HG03439 (cell line): ENCODE measurements around the gene USP13.

Experiments
- ATAC-seq: cut with Tn5 transposase; IDR thresholded peaks from one replicate; pipeline ENCODE4 v1.9.1; 2021; ENCODE audit warnings: mild to moderate bottlenecking, moderate library complexity; ENCODE audit not compliant: unreplicated experiment

Gene USP13

DNA sequence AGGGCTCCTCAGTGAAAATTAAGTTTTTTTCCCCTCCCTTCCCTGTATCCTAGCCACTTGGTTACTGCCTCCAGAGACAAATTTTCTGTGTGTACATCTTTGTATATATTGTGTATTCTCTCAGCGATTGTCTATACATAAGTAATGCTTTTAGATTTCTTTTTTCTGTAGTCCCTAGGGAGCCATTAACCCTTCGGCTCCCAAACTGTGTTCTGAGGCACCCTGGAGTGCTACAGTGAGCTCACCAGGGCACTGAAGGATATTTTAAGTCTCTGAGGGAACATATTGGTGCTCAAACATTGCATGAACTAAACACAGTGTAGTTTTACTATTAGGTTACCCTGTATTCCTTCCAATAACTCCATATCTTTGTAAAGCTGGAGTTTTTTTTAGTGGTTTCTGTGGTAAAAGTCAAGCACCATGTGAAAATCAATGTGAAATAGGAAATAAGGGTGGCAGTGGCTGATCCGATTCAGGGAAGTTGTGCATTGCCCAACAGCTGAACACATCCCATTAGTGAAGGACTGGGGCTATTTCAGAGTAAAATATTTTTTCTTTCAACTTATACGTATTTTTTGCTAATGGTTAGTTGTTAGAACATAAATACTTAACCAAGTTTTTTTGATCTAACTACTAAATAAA lies 43.0 kb downstream of the USP13 start:
- no peak for ATAC-seq

GRCh38 chr3:179697736-179698332 lies 45.0 kb downstream of the USP13 start:
- no peak for ATAC-seq

DNA sequence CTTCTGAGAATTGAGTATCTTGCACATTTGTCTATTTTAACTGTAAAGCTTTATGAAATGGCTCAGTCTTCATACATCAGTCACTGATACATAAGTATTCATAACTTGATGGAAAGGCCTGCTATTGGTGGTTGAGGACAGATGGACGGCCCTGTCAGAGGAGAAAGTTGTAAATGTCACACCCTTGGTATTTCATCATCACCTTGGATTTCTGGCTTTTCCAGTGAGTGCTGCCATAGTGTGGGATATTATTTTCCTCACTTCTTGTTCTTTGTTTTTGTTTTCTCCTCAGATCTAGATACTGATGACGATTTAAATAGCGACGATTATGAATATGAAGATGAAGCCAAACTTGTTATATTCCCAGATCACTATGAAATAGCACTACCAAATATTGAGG lies 47.9 kb downstream of the USP13 start:
- no peak for ATAC-seq

- ATAC-seq: no peak
Observed at GRCh38 chr3:179701176-179701827, 48.5 kb downstream of the USP13 start.

- ATAC-seq: no peak
Observed at GRCh38 chr3:179702271-179702947, 49.6 kb downstream of the USP13 start.

DNA sequence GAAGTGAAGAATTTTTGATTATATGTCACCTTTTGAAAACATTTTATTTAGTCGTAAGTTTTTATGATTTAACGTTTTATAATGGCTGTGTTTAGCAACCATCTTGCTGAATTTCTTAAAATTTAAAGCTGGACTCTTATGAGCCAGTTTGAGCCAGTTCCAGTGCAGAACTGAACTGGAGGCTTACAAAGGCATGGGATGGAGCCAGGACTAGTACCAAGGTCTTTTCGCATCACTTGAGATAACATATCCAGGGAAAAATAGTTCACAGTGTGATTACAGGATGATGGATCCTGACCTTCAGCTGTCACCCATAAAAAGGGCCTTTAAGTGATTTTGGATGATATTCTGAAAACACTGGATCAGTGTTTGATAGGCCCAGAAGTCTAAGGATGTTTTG lies 51.0 kb downstream of the USP13 start:
- no peak for ATAC-seq

DNA sequence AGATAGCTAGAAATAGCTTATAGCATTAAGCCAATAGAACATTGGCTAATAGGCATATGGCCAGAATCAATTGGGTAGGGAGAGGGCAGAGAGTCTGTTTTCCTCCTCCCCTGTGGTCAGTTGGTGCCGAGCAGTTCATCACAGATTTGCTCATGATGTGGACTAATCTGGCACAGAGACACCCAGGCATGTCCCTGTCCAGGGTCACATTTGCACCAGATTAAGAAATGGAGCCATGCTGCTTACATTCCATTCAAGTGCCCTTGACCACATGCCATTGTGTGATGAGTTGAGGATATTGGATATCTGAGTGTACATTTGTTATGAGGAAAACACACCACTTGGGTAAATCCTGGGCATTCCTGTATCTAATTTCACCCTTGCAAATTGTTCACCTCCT lies 53.4 kb downstream of the USP13 start:
- no peak for ATAC-seq

DNA sequence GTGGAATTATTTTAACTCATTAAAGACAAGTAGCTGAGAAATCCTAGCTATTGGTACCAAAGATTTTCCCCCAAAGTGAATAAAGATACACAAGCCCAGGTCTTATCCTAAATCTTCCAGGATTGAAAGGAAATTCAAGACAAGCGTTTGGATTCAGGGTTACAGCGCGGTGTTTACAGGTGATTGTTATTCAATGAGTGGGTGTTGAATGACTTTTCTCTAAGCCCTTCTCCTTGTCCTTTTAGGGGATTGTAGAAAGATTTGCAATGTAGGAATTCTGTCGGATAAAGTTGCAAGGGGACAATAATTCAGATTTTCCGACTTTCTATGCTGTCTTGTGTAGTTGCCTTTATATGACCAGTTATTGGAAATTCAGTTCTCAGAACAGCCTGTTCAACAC lies 57.2 kb downstream of the USP13 start:
- ATAC-seq: no peak

DNA sequence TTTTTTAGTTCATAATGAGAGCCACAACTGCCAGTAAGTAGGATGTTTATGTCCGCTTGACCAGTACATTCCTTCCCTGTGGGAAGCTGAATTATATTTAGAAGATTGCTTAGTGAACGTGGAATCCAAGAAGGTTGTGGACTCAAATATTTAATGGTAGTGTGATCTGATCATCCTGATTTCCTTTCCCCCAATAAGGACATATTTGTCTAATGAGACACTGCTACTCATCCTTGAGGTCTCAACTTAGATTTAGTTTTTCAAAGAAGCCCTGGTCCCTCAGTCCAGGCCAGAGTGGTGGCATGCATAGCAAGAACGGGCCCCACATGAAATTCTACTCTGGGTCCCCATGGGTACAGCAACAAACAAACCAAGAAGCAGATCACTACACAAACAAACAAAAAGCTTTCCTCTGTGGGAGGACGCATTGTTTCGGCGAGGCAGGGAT lies 60.8 kb downstream of the USP13 start:
- no peak for ATAC-seq

DNA sequence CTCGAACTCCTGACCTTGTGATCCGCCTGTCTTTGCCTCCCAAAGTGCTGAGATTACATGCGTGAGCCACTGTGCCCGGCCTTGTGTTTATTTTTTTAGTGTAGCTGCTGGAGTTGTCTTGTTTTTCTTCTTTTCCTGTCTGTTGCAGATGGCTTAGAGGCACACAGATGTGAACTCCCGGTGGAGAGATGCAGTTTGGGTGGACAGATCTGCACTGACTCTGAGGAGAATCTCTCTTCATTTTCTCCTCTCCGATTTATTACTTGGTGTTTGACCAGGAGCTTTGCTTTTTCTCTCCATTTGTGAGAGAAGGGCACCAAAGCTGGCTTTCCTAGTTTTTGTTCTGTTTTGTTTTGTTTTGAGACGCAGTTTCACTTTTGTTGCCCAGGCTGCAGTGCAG lies 62.7 kb downstream of the USP13 start:
- ATAC-seq: no peak

DNA sequence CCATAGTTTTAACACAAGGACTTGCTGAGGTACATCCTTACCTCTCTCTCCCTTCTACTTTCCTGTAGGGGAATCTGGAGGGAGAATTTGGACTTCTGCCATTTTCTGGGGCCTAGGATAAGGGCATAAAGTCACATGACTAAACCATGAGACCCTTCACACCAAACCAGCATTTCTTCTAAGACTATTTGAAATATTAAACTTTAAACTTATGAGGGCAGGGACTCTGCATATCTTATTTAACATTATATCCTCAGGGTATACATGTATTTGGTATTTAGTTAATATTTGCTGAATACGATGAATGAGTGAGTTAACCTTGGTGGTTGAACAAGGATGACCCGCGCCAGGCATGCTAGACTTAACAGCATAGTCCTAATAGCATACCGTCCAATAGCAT lies 63.4 kb downstream of the USP13 start:
- ATAC-seq: no peak

DNA sequence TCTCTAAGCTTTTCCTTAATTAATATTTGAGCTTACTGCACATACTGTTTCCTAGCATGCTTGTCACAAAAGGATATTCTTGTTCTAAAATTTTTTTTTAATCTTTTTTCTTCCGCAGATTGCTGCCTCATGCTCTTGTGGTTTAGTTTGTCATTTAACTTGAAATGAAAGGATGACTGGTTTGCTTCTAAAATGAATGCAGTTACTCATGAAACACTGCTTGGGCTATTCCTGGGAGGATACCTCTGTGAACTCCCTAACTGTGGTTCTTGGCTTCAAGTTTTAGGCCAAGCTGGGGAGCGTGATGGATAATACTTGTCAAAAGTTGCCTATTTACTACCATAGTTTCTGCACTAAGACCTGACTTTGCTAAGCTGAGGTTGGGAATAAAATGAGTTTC lies 64.0 kb downstream of the USP13 start:
- ATAC-seq: no peak

GRCh38 chr3:179717219-179717618 lies 64.4 kb downstream of the USP13 start:
- no peak for ATAC-seq

DNA sequence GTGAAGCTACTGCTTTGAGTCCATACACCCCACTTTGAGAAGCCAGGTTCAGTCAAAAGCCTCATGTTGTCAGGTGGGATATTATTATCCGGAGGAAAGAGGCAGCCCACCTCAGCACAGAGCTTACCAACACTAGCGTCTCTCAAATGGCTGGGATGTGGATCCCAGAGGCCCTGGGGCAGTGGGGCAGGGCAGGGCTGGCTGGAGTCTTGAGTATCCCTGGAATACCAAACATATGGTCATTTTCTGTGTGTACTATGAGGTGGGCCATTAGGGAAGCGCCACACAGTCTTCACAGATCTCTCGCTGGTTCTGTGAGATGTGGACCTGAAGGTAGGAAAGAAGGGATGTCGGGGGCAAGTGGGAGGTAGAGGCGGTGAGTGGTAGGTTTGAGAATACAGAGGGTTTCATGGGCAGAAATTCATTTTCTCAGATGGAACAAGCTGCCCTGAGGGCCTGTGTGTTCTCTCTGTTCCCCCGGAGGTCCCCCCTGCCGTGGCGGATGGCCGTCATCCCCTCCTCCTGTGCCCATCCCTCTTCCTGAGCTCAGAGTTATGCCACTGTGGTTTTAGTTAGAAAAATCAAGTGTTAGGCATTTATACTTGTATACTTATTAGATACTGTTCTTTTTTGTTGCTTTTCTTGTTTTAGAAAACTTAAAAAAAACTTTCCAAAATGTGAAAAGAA lies 66.4 kb downstream of the USP13 start:
- no peak for ATAC-seq

GRCh38 chr3:179720196-179720595 lies 67.4 kb downstream of the USP13 start:
- ATAC-seq: no peak

DNA sequence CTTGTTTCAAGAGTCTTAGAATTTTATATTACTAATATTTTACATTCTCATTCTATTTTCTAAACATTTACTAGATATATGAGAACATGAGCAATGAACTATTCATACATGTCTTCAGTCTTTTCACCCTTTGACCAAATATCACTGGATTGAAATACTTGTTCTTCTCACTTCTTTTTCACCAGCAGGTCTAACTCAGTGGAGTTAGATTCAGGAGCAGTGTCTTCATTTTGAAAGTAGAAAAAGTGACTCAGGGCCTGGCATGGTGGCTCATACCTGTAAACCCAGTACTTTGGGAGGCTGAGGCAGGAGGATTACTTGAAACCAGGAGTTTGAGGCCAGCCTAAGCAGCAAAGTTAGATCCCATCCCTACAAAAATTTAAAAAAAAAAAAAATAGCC lies 70.8 kb downstream of the USP13 start:
- no peak for ATAC-seq

GRCh38 chr3:179726075-179726699 lies 73.3 kb downstream of the USP13 start:
- no peak for ATAC-seq

GRCh38 chr3:179729086-179729485 lies 76.2 kb downstream of the USP13 start:
- ATAC-seq: no peak

GRCh38 chr3:179729981-179730380 lies 77.1 kb downstream of the USP13 start:
- no peak for ATAC-seq

GRCh38 chr3:179730506-179730905 lies 77.7 kb downstream of the USP13 start:
- no peak for ATAC-seq

DNA sequence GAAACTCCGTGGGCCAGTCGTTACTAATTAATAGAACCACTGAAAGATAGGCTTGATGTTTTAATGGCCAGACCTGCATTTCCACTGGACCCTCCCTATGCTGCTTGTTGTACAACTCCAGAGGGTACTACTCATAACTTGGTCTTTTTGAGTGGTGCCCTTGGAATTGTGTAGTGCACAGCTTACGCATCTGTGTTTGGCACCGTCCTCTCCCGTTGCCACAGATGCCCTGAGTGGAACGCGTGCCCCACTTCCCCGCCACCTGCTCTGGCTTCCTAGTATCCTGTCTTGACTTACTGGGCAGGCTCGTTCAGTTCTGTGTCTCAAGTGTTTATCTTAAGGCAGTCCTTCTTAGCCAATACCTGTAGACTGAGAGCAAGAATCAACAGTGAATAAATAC lies 78.7 kb downstream of the USP13 start:
- ATAC-seq: no peak
